Psoas muscle (tissue), 8 donors: Measurements from ENCODE around the gene CBY3. TPM values are rescaled to one million over a fixed set of nuclear protein-coding genes. Genes with fewer than 3 reads are reported as not detected.
"Not testable (repeated sequence)": the region's sequence is repeated elsewhere in the genome, so short reads cannot be mapped to it uniquely, and the experiment has no call there.

Source experiments
- ATAC-seq, 4 donors: fragments of 200-7000 bp; cut with Tn5 transposase; one replicate each; pipeline ENCODE4 v1.9.1; 2020; ENCODE audit warnings: moderate library complexity in 3 of 4, mild to moderate bottlenecking in 2 of 4
- DNase-seq, 2 donors: peaks; one replicate each; pipeline ENCODE4 v3.0.0-alpha.2; 2020
- H3K27ac ChIP-seq: fragments of 200-600 bp; one replicate; pipeline ENCODE4 v1.8.0; 2022
- H3K27me3 ChIP-seq, 3 donors: fragments of 200-600 bp in 1 of 3; one replicate each; pipeline versions ENCODE4 v1.6.1 to v1.8.0; 2013 to 2022; ENCODE audit warnings: low read length in 2 of 3, mild to moderate bottlenecking in 2 of 3, moderate library complexity in 1 of 3; ENCODE audit not compliant: insufficient read depth in 3 of 3
- H3K36me3 ChIP-seq, 2 donors: fragments of 200-600 bp in 1 of 2; one replicate each; pipeline versions ENCODE4 v1.6.1 to v1.8.0; 2013 to 2022; ENCODE audit warnings: low read depth in 1 of 2, mild to moderate bottlenecking in 1 of 2, moderate library complexity in 1 of 2; ENCODE audit not compliant: insufficient read depth in 1 of 2
- H3K4me1 ChIP-seq: fragments of 200-600 bp; one replicate; pipeline ENCODE4 v1.8.0; 2022
- H3K4me3 ChIP-seq: fragments of 200-600 bp; one replicate; pipeline ENCODE4 v1.8.0; 2022; ENCODE audit warnings: mild to moderate bottlenecking
- H3K9me3 ChIP-seq: fragments of 200-600 bp; one replicate; pipeline ENCODE4 v1.8.0; 2022
- CTCF ChIP-seq: fragments of 200-600 bp; IDR thresholded peaks from one replicate; pipeline ENCODE4 v1.8.0; 2022; ENCODE audit warnings: antibody characterized with exemption
- WGBS, 3 donors: extraction: QIAGEN DNeasy Blood & Tissue Kit; methylation state at CpG; one replicate each; pipeline versions ENCODE4 v1.1.6 to v1.1.7; 2013; 5-methylcytosine and 5-hydroxymethylcytosine counted together
- intact Hi-C, 2 donors: fragments of 100-400 bp; cut with DNase I; formaldehyde crosslinking; loops; one replicate each; pipeline versions ENCODE4 v1.11.0 to v1.14.2; 2022
- polyA plus RNA-seq, 3 donors: library from polyadenylated mRNA; stranded (reverse); fragments of 200-250 nt; gene quantifications; one replicate each; pipeline ENCODE4 v1.2.3, GENCODE V29; 2013
- total RNA-seq, 4 donors: library from RNA; stranded (reverse); fragmentation: NEBNext Ultra II Directional in 2 of 4; extraction: Animal tissue kit (Norgen Biotek cat#: 25700) in 2 of 4; gene quantifications; one replicate each; pipeline versions ENCODE4 v1.2.1 to v1.2.4, GENCODE V29; 2021 to 2023
- donor health status: healthy with polysubstance abuse.
- donor health status: DM: no; HTN: no; CAD: no; lungs with moderate emphysema.
- donor health status: Bipolar disorder and iron deficiency.
- donor health status: healthy.
- donor health status: DM: yes; HTN: yes; CAD: no.
- donor health status: DM: no; HTN: no; CAD: no.
- donor health status: DM: no; HTN: no; CAD: no.
- donor health status: DM: yes; HTN: yes; CAD: no.

The CBY3 gene
- total and polyA plus RNA-seq, 7 donors = 0.16 TPM; not detected in 6

- Histone ChIP-seq H3K4me3 (peak overlapping the region; percentile 82), H3K27ac (peak overlapping the region; percentile 84), H3K4me1 (peaks cover 8% of the 10 kb centered on the region), H3K9me3 (no peaks in the 10 kb centered on the region), H3K27me3 (no peaks in the 10 kb centered on the region), H3K36me3 (no peaks in the 10 kb centered on the region)
- DNase-seq (peak; percentile 81 to 86), ATAC-seq (peak; percentile 26 to 64 (median 49))
- intact Hi-C loops = loop anchor here in 1 of 2 donors (2.0 kb wide), 1 partner anchor 20 kb away; the partner anchor contains the start of gene CANX
- peak; percentile 27 for TF ChIP-seq CTCF
- WGBS, 3 donors = 17 to 23% (median 20%) methylated on average over 39 to 41 of the region's 41 CpGs
Measured at GRCh38 chr5:179679014-179679674, 1.7 kb downstream of the CBY3 start.

GRCh38 chr5:179678223-179679013 lies 2.4 kb downstream of the CBY3 start:
- Histone ChIP-seq H3K4me1 (peaks cover 8% of the 10 kb centered on the region), H3K4me3 (peak overlapping the region; percentile 82), H3K36me3 (no peaks in the 10 kb centered on the region), H3K27me3 (no peaks in the 10 kb centered on the region), H3K9me3 (no peaks in the 10 kb centered on the region), H3K27ac (peak overlapping the region; percentile 84)
- ATAC-seq (peak; percentile 97 to 99 (median 98)), DNase-seq (peak; percentile 97 to 98)
- 0 to 1% (median 0%) methylated on average over 73 to 78 of the region's 78 CpGs for WGBS, 3 donors
- intact Hi-C loops = loop anchor here in 1 of 2 donors (2.0 kb wide), 1 partner anchor 20 kb away; the partner anchor contains the start of gene CANX
- no peak for TF ChIP-seq CTCF

GRCh38 chr5:179668391-179668790 lies 12.4 kb downstream of the CBY3 start:
- intact Hi-C loops = no loop called here
- H3K36me3 ChIP-seq = peaks cover 0 to 13% of the 10 kb centered on the region in 2 donors
- no peak overlapping the region for H3K27ac ChIP-seq
- peak; percentile 57 for TF ChIP-seq CTCF
- H3K27me3 ChIP-seq = no peaks in the 10 kb centered on the region
- 36 to 48% (median 39%) methylated on average over 7 of the region's 7 CpGs for WGBS, 3 donors
- no peaks in the 10 kb centered on the region for H3K9me3 ChIP-seq
- peak; percentile 61 to 89 (median 76) for ATAC-seq
- H3K4me3 ChIP-seq = no peak overlapping the region
- H3K4me1 ChIP-seq = no peaks in the 10 kb centered on the region
- no peak for DNase-seq

- ATAC-seq, DNase-seq: not testable (repeated sequence)
Measured at GRCh38 chr5:179661647-179662046, 19.2 kb downstream of the CBY3 start.

GRCh38 chr5:179658179-179658856 lies 22.5 kb downstream of the CBY3 start:
- intact Hi-C loops, DNase-seq, H3K27me3 ChIP-seq, H3K4me1 ChIP-seq, H3K9me3 ChIP-seq, H3K36me3 ChIP-seq: not testable (repeated sequence)
- peak in 3 of 4 donors; percentile 29 to 46 (median 30) for ATAC-seq
- Histone ChIP-seq H3K4me3 (peak overlapping the region; percentile 66), H3K27ac (peak overlapping the region; percentile 63)
- 13 to 17% (median 14%) methylated on average over 10 of the region's 29 CpGs for WGBS, 3 donors

More at GRCh38 chr5:179661647-179662046, 19.2 kb downstream of the CBY3 start:
- H3K4me1 ChIP-seq, H3K9me3 ChIP-seq, H3K4me3 ChIP-seq, H3K27ac ChIP-seq, intact Hi-C loops, H3K27me3 ChIP-seq: not testable (repeated sequence)
- 91 to 95% (median 95%) methylated on average over 6 of the region's 6 CpGs for WGBS, 3 donors
- peaks cover 0 to 21% of the 10 kb centered on the region in 2 donors for H3K36me3 ChIP-seq

- H3K36me3 ChIP-seq, H3K9me3 ChIP-seq, intact Hi-C loops, H3K4me1 ChIP-seq, H3K27ac ChIP-seq, H3K27me3 ChIP-seq: not testable (repeated sequence)
- H3K4me3 ChIP-seq = peak overlapping the region; percentile 43
- DNase-seq = peak in 1 of 2 donors; percentile 66
- WGBS, 3 donors = 18 to 78% (median 50%) methylated on average over 1 to 11 of the region's 50 CpGs
- ATAC-seq = peak; percentile 93 to 98 (median 98)
Measured at GRCh38 chr5:179657302-179658178, 23.3 kb downstream of the CBY3 start.

- H3K36me3 ChIP-seq, DNase-seq, H3K27ac ChIP-seq, intact Hi-C loops, ATAC-seq, H3K9me3 ChIP-seq, H3K4me1 ChIP-seq, H3K4me3 ChIP-seq, H3K27me3 ChIP-seq: not testable (repeated sequence)
- WGBS, 3 donors = 39 to 64% (median 42%) methylated on average over 2 of the region's 2 CpGs
Measured at GRCh38 chr5:179653135-179653534, 27.7 kb downstream of the CBY3 start.
